Ascending aorta (tissue), 2 donors: ENCODE data around the gene FAM217B. TPM values are rescaled to one million over a fixed set of nuclear protein-coding genes. Genes with fewer than 3 reads are reported as not detected.
A peak's percentile ranks its signal among the peaks of the same experiment; 100 is the strongest.

Experiments
- DNase-seq, 2 donors: peaks; one replicate each; pipeline ENCODE4 v3.0.0-alpha.2; 2019; ENCODE audit warnings: low spot score in 2 of 2
- H3K27ac ChIP-seq, 2 donors: fragments of 200-600 bp; sonication (generic); one replicate each; pipeline ENCODE4 v1.5.1; 2016 to 2017; ENCODE audit warnings: mild to moderate bottlenecking in 1 of 2
- H3K27me3 ChIP-seq: fragments of 200-600 bp; sonication (generic); one replicate; pipeline ENCODE4 v1.5.1; 2017
- H3K36me3 ChIP-seq, 2 donors: fragments of 200-600 bp; sonication (generic); one replicate each; pipeline ENCODE4 v1.5.1; 2016
- H3K4me1 ChIP-seq, 2 donors: fragments of 200-600 bp; sonication (generic); one replicate each; pipeline ENCODE4 v1.5.1; 2016 to 2017; ENCODE audit warnings: mild to moderate bottlenecking in 1 of 2
- H3K4me3 ChIP-seq, 2 donors: fragments of 200-600 bp; sonication (generic); one replicate each; pipeline ENCODE4 v1.5.1; 2016 to 2017; ENCODE audit warnings: mild to moderate bottlenecking in 1 of 2
- H3K9me3 ChIP-seq, 2 donors: fragments of 200-600 bp; sonication (generic); one replicate each; pipeline ENCODE4 v1.5.1; 2016
- intact Hi-C: fragments of 100-400 bp; cut with DNase I; formaldehyde crosslinking; loops from one replicate; pipeline ENCODE4 v1.15.1; 2023
- total RNA-seq: library from RNA; depleted of rRNA; stranded (reverse); fragments of >200 nt; gene quantifications from one replicate; pipeline ENCODE4 v1.1.0, GENCODE V29; 2016
- TF ChIP-seq, protein P1 (sequence below), 3 experiments: fragments of 200-600 bp in 2 of 3; fragments of 450-650 bp in 1 of 3; sonication (generic) in 2 of 3; IDR thresholded peaks; one replicate each; pipeline ENCODE4 v1.5.1; 2016 to 2019; ENCODE audit warnings: antibody characterized with exemption in 3 of 3, mild to moderate bottlenecking in 1 of 3, moderate library complexity in 1 of 3

FAM217B gene, protein sequence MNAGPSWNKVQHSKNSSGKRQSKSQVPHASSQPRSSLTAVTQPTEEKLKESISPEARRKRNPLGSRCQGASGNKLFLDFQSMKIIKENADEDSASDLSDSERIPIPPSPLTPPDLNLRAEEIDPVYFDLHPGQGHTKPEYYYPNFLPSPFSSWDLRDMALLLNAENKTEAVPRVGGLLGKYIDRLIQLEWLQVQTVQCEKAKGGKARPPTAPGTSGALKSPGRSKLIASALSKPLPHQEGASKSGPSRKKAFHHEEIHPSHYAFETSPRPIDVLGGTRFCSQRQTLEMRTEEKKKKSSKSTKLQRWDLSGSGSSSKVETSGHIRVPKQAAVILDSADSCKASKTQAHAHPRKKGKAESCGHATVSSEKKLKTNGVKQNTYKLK
- 2.6 TPM for total RNA-seq

DNA sequence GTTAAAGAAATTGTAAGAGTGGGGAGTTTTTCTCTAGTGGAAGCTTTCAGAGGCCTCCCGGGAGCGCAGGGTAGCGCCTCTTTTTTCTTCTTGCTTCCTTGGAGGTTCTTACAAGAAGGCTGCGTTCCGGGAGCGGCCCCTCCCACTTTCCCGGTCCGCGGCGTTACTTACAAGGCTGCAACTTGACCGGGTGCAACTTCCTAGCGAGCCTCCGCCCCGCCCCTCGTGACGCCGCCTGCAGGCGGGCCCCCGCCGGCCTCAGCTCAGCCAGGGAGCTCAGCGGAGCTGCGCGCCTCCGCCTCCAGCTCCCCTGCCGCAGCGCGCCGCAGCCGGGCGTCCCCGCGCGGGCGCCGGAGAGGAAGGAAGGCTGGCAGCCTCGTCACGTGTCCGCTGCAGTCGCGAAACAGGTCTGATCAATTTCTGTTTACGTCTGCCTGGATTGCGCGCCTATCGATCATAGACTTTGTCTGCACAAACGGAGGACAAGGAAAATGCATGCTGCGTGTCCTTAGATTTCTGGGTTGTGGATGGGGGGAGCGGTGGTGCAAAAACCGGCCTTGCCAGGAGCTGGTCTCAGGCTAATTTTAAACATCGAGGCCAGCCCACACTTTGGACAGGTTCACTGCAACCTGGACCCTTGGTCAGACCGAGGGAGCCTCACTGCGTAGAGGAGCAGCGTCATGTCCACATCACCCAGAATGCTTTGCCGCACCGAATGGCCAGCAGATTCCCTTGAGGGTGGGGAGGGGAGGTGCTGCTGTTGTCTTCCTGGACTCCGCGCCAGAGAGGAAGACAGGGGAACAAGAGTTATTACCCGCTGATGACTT lies at the start of gene FAM217B, which contains the start of gene PPP1R3D:
Gene FAM217B (plus strand): TSS at position 261 of the 827 bp plus-strand sequence. CDS start 3,555 bp downstream, outside the sequence.
Gene PPP1R3D (minus strand): TSS at position 177 of the 827 bp plus-strand sequence. CDS start 374 bp downstream, outside the sequence.
- peak; percentile 95 to 99 for DNase-seq
- H3K36me3 ChIP-seq = peaks cover 13 to 33% of the 10 kb centered on the region in 2 donors
- H3K4me3 ChIP-seq = peak within 1 kb of the TSS; percentile 79 to 88
- no peaks in the 10 kb centered on the region for H3K27me3 ChIP-seq
- H3K9me3 ChIP-seq = no peaks in the 10 kb centered on the region
- H3K27ac ChIP-seq = peak within 1 kb of the TSS; percentile 92 to 94
- intact Hi-C loops = loop anchor here (5.0 kb wide), 1 partner anchor 1633 kb away; the partner anchor contains the start of gene RAB22A
- TF ChIP-seq, protein P1, sequence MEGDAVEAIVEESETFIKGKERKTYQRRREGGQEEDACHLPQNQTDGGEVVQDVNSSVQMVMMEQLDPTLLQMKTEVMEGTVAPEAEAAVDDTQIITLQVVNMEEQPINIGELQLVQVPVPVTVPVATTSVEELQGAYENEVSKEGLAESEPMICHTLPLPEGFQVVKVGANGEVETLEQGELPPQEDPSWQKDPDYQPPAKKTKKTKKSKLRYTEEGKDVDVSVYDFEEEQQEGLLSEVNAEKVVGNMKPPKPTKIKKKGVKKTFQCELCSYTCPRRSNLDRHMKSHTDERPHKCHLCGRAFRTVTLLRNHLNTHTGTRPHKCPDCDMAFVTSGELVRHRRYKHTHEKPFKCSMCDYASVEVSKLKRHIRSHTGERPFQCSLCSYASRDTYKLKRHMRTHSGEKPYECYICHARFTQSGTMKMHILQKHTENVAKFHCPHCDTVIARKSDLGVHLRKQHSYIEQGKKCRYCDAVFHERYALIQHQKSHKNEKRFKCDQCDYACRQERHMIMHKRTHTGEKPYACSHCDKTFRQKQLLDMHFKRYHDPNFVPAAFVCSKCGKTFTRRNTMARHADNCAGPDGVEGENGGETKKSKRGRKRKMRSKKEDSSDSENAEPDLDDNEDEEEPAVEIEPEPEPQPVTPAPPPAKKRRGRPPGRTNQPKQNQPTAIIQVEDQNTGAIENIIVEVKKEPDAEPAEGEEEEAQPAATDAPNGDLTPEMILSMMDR (IDR thresholded peaks at IDR 0.05) = peak in 1 of 3 experiments; percentile 3
- peaks cover 14 to 31% of the 10 kb centered on the region in 2 donors for H3K4me1 ChIP-seq

DNA sequence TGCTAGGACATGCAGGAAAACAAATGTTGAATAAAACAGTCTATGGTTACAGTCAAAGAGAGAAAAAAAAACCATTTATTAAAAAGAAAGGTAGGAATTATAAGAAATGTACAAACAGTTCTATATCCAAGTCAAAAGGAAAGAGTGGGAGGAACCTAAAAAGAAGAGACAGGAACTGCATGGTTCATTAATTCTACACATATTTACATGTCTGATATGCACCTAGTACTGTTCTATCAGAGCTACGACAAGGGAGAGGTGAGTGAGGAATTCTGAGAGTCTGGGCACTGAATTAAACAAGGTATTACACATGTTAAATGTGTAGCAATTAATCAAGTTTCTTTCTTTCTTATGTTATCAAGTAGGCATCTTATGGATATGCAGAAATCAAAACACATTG lies 48.6 kb upstream of the FAM217B start:
- no peak overlapping the region for H3K27ac ChIP-seq
- no peaks in the 10 kb centered on the region for H3K27me3 ChIP-seq
- H3K4me1 ChIP-seq = no peaks in the 10 kb centered on the region
- no peaks in the 10 kb centered on the region for H3K9me3 ChIP-seq
- TF ChIP-seq, protein P1 (IDR thresholded peaks at IDR 0.05) = no peak
- DNase-seq = no peak
- intact Hi-C loops = no loop called here
- no peak overlapping the region for H3K4me3 ChIP-seq
- no peaks in the 10 kb centered on the region for H3K36me3 ChIP-seq

DNA sequence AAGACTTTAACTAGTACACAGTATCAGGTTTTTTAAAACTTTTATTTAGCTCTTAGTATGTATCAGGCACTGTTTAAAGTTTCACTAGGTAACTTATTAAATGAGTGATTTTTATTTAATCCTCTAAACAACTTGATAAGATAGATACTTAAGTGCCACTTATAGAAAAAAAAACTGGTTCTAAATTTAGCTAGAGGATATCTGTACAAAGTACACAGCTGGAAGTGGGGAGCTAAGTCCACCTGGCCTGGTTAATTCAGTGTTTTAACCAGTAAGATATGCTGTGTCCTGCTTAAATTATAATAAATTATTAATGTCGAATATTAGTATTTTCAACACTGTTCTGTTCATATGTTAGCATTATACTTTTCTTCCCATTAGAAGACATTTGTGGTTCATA lies 44.3 kb upstream of the FAM217B start:
- H3K36me3 ChIP-seq = no peaks in the 10 kb centered on the region
- H3K27me3 ChIP-seq = no peaks in the 10 kb centered on the region
- TF ChIP-seq, protein P1 (IDR thresholded peaks at IDR 0.05) = no peak
- DNase-seq = no peak
- no peak overlapping the region for H3K4me3 ChIP-seq
- no peak overlapping the region for H3K27ac ChIP-seq
- H3K4me1 ChIP-seq = no peaks in the 10 kb centered on the region
- intact Hi-C loops = no loop called here
- no peaks in the 10 kb centered on the region for H3K9me3 ChIP-seq

DNA sequence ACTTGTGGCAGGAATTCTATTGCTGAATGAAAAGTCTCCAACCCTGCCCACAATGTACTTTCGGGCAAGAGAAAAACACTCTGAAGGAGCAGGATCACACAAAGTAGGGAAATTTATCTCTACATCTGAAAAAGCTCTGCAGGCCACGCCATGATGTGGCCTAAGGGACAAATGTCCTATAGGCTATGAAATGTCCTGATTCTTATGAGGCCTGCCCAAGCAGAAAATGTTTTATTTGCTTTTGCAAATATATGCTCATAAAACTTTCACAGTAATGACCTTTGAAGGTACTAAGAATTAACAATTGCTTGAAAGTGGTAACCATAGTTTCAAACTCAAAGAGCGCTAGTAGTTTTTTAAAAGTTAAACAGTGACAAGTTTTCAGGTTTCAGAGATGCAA lies 37.7 kb upstream of the FAM217B start:
- Histone ChIP-seq H3K4me3 (no peak overlapping the region), H3K9me3 (no peaks in the 10 kb centered on the region), H3K36me3 (no peaks in the 10 kb centered on the region), H3K27ac (no peak overlapping the region), H3K4me1 (no peaks in the 10 kb centered on the region), H3K27me3 (no peaks in the 10 kb centered on the region)
- TF ChIP-seq, protein P1 (IDR thresholded peaks at IDR 0.05) = no peak
- DNase-seq = no peak
- intact Hi-C loops = no loop called here

DNA sequence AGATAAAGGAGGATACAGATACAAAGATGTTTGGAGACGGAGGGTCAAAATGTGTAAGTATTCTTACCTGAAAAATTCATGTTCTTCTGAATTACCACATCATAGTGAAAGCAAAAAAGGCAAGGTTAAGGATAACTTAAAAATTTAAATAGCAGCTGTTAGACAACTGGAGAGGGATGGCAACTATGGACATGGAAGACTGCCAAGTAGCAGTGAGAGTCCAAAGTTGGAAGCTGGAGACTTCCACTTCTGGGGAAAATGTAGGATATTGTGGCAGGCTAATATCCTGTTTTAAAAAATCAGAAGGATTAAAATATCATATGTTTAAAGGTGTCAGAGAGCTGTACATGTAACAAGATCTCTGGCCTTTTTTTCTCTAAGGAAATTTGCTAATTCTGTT lies 36.6 kb upstream of the FAM217B start:
- H3K27me3 ChIP-seq = no peaks in the 10 kb centered on the region
- intact Hi-C loops = no loop called here
- TF ChIP-seq, protein P1 (IDR thresholded peaks at IDR 0.05) = no peak

More for the DNA sequence above, 36.6 kb upstream of the FAM217B start:
- Histone ChIP-seq H3K4me1 (no peaks in the 10 kb centered on the region), H3K9me3 (no peaks in the 10 kb centered on the region), H3K27ac (no peak overlapping the region), H3K36me3 (no peaks in the 10 kb centered on the region), H3K4me3 (no peak overlapping the region)
- DNase-seq = no peak
